HepG2 (cell line): ENCODE data around the gene GCH1. TPM values are rescaled to one million over a fixed set of nuclear protein-coding genes. Genes with fewer than 3 reads are reported as not detected.

Experiments
- ATAC-seq: fragments of 200-7000 bp; cut with Tn5 transposase; 3 replicates; pipeline ENCODE4 v1.9.1; 2020; ENCODE audit warnings: mild to moderate bottlenecking, moderate library complexity
- BruUV-seq: library from RNA; stranded (reverse); fragments of 400-500 nt; replicated peaks from 2 replicates; lab custom pipeline; 2021; lab: Mats Ljungman, UMichigan
- CTCF ChIA-PET: fragments of 300-600 bp; formaldehyde crosslinking; extraction: SDS; loops from one replicate; lab custom pipeline; 2021; ENCODE audit warnings: low total read pairs, inconsistent platforms, low intra/inter-chr PET ratio; lab: Yijun Ruan, JAX
- POLR2A ChIA-PET: fragments of 350-600 bp; sonication (Branson Sonifier 250); formaldehyde crosslinking; loops from one replicate; lab custom pipeline; 2020; ENCODE audit warnings: antibody characterized with exemption, inconsistent platforms; lab: Yijun Ruan, JAX
- DNase-seq: peaks from one replicate; pipeline ENCODE4 v3.0.0-alpha.2; 2015; ENCODE audit warnings: low spot score
- FAIRE-seq: peaks from 3 replicates; lab custom pipeline; 2011; peaks lifted over from hg19 to GRCh38; lab: Jason Lieb, UNC
- H2AFZ ChIP-seq: one replicate; pipeline ENCODE4 v1.6.1; 2011; ENCODE audit warnings: low read length, inconsistent platforms
- H3K27ac ChIP-seq: fragments of 300-600 bp; 3 replicates; pipeline ENCODE4 v1.8.0; 2011; ENCODE audit warnings: mixed run types, mild to moderate bottlenecking, mixed read lengths, low read length, inconsistent platforms; ENCODE audit not compliant: insufficient read depth; ENCODE audit errors: extremely low read length
- H3K27me3 ChIP-seq, 2 experiments: fragments of 200-600 bp in 1 of 2; 2 replicates in 1 of 2; 3 replicates in 1 of 2; pipeline versions ENCODE4 v1.6.0 to v1.8.0; 2011; ENCODE audit warnings: low read length in 2 of 2, mild to moderate bottlenecking in 2 of 2, moderate library complexity in 2 of 2, inconsistent platforms in 1 of 2; ENCODE audit not compliant: insufficient read depth in 2 of 2, control insufficient read depth in 1 of 2
- H3K36me3 ChIP-seq, 2 experiments: fragments of 200-600 bp in 1 of 2; replicated peaks in 1 of 2; 2 replicates in 1 of 2; 3 replicates in 1 of 2; pipeline versions ENCODE4 v1.5.1 to v1.8.0; 2011; ENCODE audit warnings: low read length in 2 of 2, inconsistent platforms in 1 of 2; ENCODE audit not compliant: insufficient read depth in 2 of 2, control insufficient read depth in 1 of 2
- H3K4me1 ChIP-seq: 2 replicates; pipeline ENCODE4 v1.5.1; 2012; ENCODE audit warnings: low read length, inconsistent platforms; ENCODE audit not compliant: insufficient read depth
- H3K4me2 ChIP-seq: 2 replicates; pipeline ENCODE4 v1.6.0; 2011; ENCODE audit warnings: low read depth, low read length, inconsistent platforms
- H3K4me3 ChIP-seq, 3 experiments: fragments of 200-600 bp in 1 of 3; sonication (generic), shearing (Covaris generic) in 1 of 3; replicated peaks in 1 of 3; 2 replicates each; pipeline ENCODE4 v1.5.1; 2011 to 2016; ENCODE audit warnings: low read length in 3 of 3, inconsistent platforms in 2 of 3, low read depth in 2 of 3, mild to moderate bottlenecking in 2 of 3, control low read depth in 1 of 3, mixed read lengths in 1 of 3; ENCODE audit not compliant: insufficient read depth in 1 of 3
- H3K79me2 ChIP-seq: one replicate; pipeline ENCODE4 v1.6.1; 2011; ENCODE audit warnings: low read length, inconsistent platforms; ENCODE audit not compliant: insufficient read depth
- H3K9ac ChIP-seq: 2 replicates; pipeline ENCODE4 v1.6.0; 2011; ENCODE audit warnings: mild to moderate bottlenecking, low read depth, low read length, inconsistent platforms; ENCODE audit not compliant: insufficient read depth
- H3K9me3 ChIP-seq: 2 replicates; pipeline ENCODE4 v1.5.1; 2012; ENCODE audit warnings: mild to moderate bottlenecking, low read length
- H4K20me1 ChIP-seq: 2 replicates; pipeline ENCODE4 v1.6.0; 2011; ENCODE audit warnings: inconsistent platforms, mild to moderate bottlenecking, low read length, moderate library complexity; ENCODE audit not compliant: insufficient read depth
- DMAP1 ChIP-seq: IDR thresholded peaks from 2 replicates; pipeline ENCODE4 v1.6.1; 2016
- GATAD2A ChIP-seq: IDR thresholded peaks from 2 replicates; pipeline ENCODE4 v1.6.1; 2016
- GPN1 ChIP-seq: sonication (generic); formaldehyde crosslinking; IDR thresholded peaks from 2 replicates; pipeline ENCODE4 v1.5.1; 2020; ENCODE audit warnings: missing genetic modification reagents, borderline replicate concordance
- LRRFIP1 ChIP-seq: sonication (generic); formaldehyde crosslinking; conservative IDR thresholded peaks from 2 replicates; pipeline ENCODE4 v1.4.0; 2020; ENCODE audit warnings: missing genetic modification reagents
- MED13 ChIP-seq: sonication (generic); formaldehyde crosslinking; IDR thresholded peaks from 2 replicates; pipeline ENCODE4 v1.5.0; 2020; ENCODE audit warnings: missing genetic modification reagents
- MXD4 ChIP-seq: IDR thresholded peaks from 2 replicates; pipeline ENCODE4 v1.6.1; 2016; ENCODE audit warnings: mild to moderate bottlenecking, missing biosample characterization, missing genetic modification reagents
- PHB2 ChIP-seq: fragments of 450-650 bp; IDR thresholded peaks from 2 replicates; pipeline ENCODE4 v1.6.1; 2018; ENCODE audit not compliant: partially characterized antibody
- SNAPC5 ChIP-seq: sonication (generic); formaldehyde crosslinking; IDR thresholded peaks from 2 replicates; pipeline ENCODE4 v1.8.1; 2023; ENCODE audit warnings: mild to moderate bottlenecking, missing genetic modification reagents, borderline replicate concordance
- SRF ChIP-seq: IDR thresholded peaks from 2 replicates; pipeline ENCODE4 v1.6.1; 2011; ENCODE audit warnings: mild to moderate bottlenecking, low read depth, low read length, moderate library complexity
- SSRP1 ChIP-seq: IDR thresholded peaks from 2 replicates; pipeline ENCODE4 v1.6.1; 2016; ENCODE audit warnings: control low read depth
- STAT6 ChIP-seq: sonication (generic); formaldehyde crosslinking; IDR thresholded peaks from 2 replicates; pipeline ENCODE4 v1.4.0; 2020; ENCODE audit warnings: missing genetic modification reagents, mild to moderate bottlenecking, borderline replicate concordance
- ZBTB43 ChIP-seq: sonication (generic); formaldehyde crosslinking; conservative IDR thresholded peaks from 2 replicates; pipeline ENCODE4 v1.4.0; 2020; ENCODE audit warnings: missing genetic modification reagents
- ZC3H4 ChIP-seq: sonication (generic); formaldehyde crosslinking; IDR thresholded peaks from 2 replicates; pipeline ENCODE4 v1.4.0; 2020; ENCODE audit warnings: missing genetic modification reagents, borderline replicate concordance
- ZKSCAN8 ChIP-seq: IDR thresholded peaks from 2 replicates; pipeline ENCODE4 v1.6.1; 2016; ENCODE audit warnings: borderline replicate concordance, missing genetic modification reagents, missing compliant biosample characterization
- ZNF44 ChIP-seq: sonication (generic); formaldehyde crosslinking; IDR thresholded peaks from 2 replicates; pipeline ENCODE4 v1.5.1; 2020; ENCODE audit warnings: mild to moderate bottlenecking, missing genetic modification reagents
- ZNF468 ChIP-seq: sonication (generic); formaldehyde crosslinking; IDR thresholded peaks from 2 replicates; pipeline ENCODE4 v1.8.0; 2022; ENCODE audit warnings: mild to moderate bottlenecking, moderate library complexity, missing genetic modification reagents
- ZNF710 ChIP-seq: sonication (generic); formaldehyde crosslinking; IDR thresholded peaks from 2 replicates; pipeline ENCODE4 v1.5.0; 2020; ENCODE audit warnings: mild to moderate bottlenecking, missing genetic modification reagents, borderline replicate concordance
- WGBS: methylation state at CpG from one replicate; pipeline ENCODE4 v1.1.6; 2017; ENCODE audit warnings: low lambda C conversion rate; 5-methylcytosine and 5-hydroxymethylcytosine counted together
- in situ Hi-C: cut with HindIII; loops from 2 replicates; pipeline ENCODE4 v1.10.0; 2017; ENCODE audit warnings: low pct_unique_long_range_greater_than_20kb; ENCODE audit not compliant: extremely low pct_ligation_motif_present
- intact Hi-C: fragments of 100-400 bp; cut with micrococcal nuclease; formaldehyde crosslinking; loops from one replicate; pipeline ENCODE4 v1.10.0; 2022; ENCODE audit not compliant: unreplicated experiment
- polyA plus RNA-seq, 8 experiments: library from polyadenylated mRNA; depleted of rRNA in 3 of 8; stranded (reverse) in 7 of 8; unstranded in 1 of 8; fragments of >200 nt; fragmentation: Illumina TruSeq in 4 of 8; extraction: Trizol in 4 of 8; gene quantifications; 2 replicates each; pipeline versions ENCODE4 v1.2.1 to v1.2.3, GENCODE V29; 2011 to 2016; ENCODE audit warnings: low read depth in 4 of 8, missing spikeins in 1 of 8, mixed read lengths in 1 of 8; ENCODE audit not compliant: insufficient read depth in 1 of 8
- total RNA-seq, 5 experiments: library from RNA; depleted of rRNA; stranded (reverse); fragments of >200 nt; fragmentation: Illumina TruSeq; extraction: Trizol; gene quantifications; 2 replicates each; pipeline ENCODE4 v1.2.3, GENCODE V29; 2016; ENCODE audit warnings: low read depth in 1 of 5

Gene GCH1
- total and polyA plus RNA-seq, 2 of the 13 experiments (the other 11 are each of a cell fraction or from before 2014, with no cell fraction given): 15.0 to 25.2 TPM

GRCh38 chr14:54931101-54931500, 28.5 kb upstream of the GCH1 start:
- Histone ChIP-seq H2AFZ (no peak overlapping the region), H3K4me1 (peaks cover 18% of the 10 kb centered on the region), H3K9ac (no peak overlapping the region), H3K79me2 (no peaks in the 10 kb centered on the region), H3K4me2 (no peak overlapping the region), H3K9me3 (no peaks in the 10 kb centered on the region), H3K27ac (no peak overlapping the region), H3K27me3 (no peaks in the 10 kb centered on the region), H3K4me3 (no peak overlapping the region), H4K20me1 (no peaks in the 10 kb centered on the region), H3K36me3 (no peaks in the 10 kb centered on the region)
- ATAC-seq: no peak
- FAIRE-seq: no peak
- no TSS peak for BruUV-seq
- intact Hi-C loops: no loop called here
- ChIA-PET CTCF (no interaction called here), POLR2A (no interaction called here)
- in situ Hi-C loops: no loop called here
- no peak for DNase-seq
- 95% methylated on average over 1 of the region's 1 CpG for WGBS
- TF ChIP-seq DMAP1: no peak
- TF ChIP-seq MED13: no peak
- no peak for TF ChIP-seq ZNF468 (CRISPR knock-in tag)
- no peak for TF ChIP-seq LRRFIP1 (CRISPR knock-in tag)
- TF ChIP-seq SRF: no peak
- TF ChIP-seq MXD4 (CRISPR knock-in tag): no peak
- TF ChIP-seq STAT6 (CRISPR knock-in tag): no peak
- TF ChIP-seq GPN1 (CRISPR knock-in tag): no peak
- TF ChIP-seq GATAD2A (CRISPR knock-in tag): no peak
- TF ChIP-seq SSRP1: no peak
- TF ChIP-seq ZBTB43 (CRISPR knock-in tag): no peak
- TF ChIP-seq ZNF710 (CRISPR knock-in tag): no peak
- TF ChIP-seq SNAPC5 (CRISPR knock-in tag): no peak
- TF ChIP-seq PHB2: no peak
- no peak for TF ChIP-seq ZC3H4 (CRISPR knock-in tag)
- TF ChIP-seq ZKSCAN8 (CRISPR knock-in tag): no peak
- no peak for TF ChIP-seq ZNF44
